ENCODE results near the gene CDK5RAP3. TPM values are rescaled to one million over a fixed set of nuclear protein-coding genes. Genes with fewer than 3 reads are reported as not detected.

CDK5RAP3 gene
- total and polyA plus RNA-seq, 2 of the 13 experiments (the other 11 are each of a cell fraction or from before 2014, with no cell fraction given): 128 to 154 TPM

DNA sequence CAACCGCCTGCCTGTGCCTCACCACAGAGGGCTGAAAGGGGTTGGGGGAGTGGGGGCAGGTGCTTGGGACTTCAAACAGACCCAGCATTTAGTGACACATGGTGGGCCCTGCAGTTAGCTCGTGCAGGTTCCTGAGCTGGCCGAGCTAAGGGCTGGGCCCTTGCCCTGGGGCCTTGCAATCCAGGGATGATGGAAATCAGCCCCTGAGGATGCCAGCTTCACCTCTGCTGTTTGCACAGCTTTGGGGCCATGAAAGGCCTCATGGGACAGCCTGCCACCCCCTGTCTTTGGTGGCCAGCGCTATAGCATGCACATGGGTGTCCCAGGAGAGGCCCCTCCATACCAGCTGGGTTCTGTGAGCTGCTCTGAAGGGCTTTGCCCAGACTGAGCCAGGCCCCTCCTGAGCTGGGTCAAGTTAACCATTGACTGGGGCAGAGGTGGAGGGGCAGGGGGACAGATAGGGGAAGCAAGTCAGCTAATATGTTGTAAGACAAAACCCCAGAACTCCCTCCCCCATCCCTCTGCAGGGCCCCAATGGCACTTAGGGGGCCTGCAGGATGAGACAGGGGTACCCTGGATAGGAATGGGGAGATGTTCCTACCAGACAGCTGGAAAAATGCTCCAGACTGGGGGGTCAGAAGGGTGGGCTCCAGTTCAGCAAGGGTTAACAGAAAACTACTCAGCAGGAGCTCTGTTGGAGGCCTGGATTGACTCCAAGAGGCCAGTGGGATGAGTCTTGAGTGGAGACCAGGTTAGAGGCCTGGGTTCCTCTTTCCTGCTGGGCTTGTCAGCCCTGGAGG, 13.9 kb upstream of the CDK5RAP3 start (continued):
- TF ChIP-seq, protein P1, sequence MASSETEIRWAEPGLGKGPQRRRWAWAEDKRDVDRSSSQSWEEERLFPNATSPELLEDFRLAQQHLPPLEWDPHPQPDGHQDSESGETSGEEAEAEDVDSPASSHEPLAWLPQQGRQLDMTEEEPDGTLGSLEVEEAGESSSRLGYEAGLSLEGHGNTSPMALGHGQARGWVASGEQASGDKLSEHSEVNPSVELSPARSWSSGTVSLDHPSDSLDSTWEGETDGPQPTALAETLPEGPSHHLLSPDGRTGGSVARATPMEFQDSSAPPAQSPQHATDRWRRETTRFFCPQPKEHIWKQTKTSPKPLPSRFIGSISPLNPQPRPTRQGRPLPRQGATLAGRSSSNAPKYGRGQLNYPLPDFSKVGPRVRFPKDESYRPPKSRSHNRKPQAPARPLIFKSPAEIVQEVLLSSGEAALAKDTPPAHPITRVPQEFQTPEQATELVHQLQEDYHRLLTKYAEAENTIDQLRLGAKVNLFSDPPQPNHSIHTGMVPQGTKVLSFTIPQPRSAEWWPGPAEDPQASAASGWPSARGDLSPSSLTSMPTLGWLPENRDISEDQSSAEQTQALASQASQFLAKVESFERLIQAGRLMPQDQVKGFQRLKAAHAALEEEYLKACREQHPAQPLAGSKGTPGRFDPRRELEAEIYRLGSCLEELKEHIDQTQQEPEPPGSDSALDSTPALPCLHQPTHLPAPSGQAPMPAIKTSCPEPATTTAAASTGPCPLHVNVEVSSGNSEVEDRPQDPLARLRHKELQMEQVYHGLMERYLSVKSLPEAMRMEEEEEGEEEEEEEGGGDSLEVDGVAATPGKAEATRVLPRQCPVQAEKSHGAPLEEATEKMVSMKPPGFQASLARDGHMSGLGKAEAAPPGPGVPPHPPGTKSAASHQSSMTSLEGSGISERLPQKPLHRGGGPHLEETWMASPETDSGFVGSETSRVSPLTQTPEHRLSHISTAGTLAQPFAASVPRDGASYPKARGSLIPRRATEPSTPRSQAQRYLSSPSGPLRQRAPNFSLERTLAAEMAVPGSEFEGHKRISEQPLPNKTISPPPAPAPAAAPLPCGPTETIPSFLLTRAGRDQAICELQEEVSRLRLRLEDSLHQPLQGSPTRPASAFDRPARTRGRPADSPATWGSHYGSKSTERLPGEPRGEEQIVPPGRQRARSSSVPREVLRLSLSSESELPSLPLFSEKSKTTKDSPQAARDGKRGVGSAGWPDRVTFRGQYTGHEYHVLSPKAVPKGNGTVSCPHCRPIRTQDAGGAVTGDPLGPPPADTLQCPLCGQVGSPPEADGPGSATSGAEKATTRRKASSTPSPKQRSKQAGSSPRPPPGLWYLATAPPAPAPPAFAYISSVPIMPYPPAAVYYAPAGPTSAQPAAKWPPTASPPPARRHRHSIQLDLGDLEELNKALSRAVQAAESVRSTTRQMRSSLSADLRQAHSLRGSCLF (CRISPR knock-in tag; IDR thresholded peaks at IDR 0.05; ENCODE audit: borderline replicate concordance): no peak
- TF ChIP-seq ZNF317 (CRISPR knock-in tag; IDR thresholded peaks at IDR 0.05): 0 out of 2 replicates have a peak, but pooled peaks have one; percentile 60
- TF ChIP-seq ZNF343 (CRISPR knock-in tag; IDR thresholded peaks at IDR 0.05): no peak
- TF ChIP-seq, protein P2, sequence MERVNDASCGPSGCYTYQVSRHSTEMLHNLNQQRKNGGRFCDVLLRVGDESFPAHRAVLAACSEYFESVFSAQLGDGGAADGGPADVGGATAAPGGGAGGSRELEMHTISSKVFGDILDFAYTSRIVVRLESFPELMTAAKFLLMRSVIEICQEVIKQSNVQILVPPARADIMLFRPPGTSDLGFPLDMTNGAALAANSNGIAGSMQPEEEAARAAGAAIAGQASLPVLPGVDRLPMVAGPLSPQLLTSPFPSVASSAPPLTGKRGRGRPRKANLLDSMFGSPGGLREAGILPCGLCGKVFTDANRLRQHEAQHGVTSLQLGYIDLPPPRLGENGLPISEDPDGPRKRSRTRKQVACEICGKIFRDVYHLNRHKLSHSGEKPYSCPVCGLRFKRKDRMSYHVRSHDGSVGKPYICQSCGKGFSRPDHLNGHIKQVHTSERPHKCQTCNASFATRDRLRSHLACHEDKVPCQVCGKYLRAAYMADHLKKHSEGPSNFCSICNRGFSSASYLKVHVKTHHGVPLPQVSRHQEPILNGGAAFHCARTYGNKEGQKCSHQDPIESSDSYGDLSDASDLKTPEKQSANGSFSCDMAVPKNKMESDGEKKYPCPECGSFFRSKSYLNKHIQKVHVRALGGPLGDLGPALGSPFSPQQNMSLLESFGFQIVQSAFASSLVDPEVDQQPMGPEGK (CRISPR knock-in tag; IDR thresholded peaks at IDR 0.05): peak; percentile 87
- TF ChIP-seq, protein P3, sequence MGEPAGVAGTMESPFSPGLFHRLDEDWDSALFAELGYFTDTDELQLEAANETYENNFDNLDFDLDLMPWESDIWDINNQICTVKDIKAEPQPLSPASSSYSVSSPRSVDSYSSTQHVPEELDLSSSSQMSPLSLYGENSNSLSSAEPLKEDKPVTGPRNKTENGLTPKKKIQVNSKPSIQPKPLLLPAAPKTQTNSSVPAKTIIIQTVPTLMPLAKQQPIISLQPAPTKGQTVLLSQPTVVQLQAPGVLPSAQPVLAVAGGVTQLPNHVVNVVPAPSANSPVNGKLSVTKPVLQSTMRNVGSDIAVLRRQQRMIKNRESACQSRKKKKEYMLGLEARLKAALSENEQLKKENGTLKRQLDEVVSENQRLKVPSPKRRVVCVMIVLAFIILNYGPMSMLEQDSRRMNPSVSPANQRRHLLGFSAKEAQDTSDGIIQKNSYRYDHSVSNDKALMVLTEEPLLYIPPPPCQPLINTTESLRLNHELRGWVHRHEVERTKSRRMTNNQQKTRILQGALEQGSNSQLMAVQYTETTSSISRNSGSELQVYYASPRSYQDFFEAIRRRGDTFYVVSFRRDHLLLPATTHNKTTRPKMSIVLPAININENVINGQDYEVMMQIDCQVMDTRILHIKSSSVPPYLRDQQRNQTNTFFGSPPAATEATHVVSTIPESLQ (CRISPR knock-in tag; conservative IDR thresholded peaks at IDR 0.05): no peak
- no peak for TF ChIP-seq REXO4 (CRISPR knock-in tag; IDR thresholded peaks at IDR 0.05; ENCODE audit: borderline replicate concordance)
- no peak for TF ChIP-seq CENPX (CRISPR knock-in tag; IDR thresholded peaks at IDR 0.05)
- TF ChIP-seq, protein P4, sequence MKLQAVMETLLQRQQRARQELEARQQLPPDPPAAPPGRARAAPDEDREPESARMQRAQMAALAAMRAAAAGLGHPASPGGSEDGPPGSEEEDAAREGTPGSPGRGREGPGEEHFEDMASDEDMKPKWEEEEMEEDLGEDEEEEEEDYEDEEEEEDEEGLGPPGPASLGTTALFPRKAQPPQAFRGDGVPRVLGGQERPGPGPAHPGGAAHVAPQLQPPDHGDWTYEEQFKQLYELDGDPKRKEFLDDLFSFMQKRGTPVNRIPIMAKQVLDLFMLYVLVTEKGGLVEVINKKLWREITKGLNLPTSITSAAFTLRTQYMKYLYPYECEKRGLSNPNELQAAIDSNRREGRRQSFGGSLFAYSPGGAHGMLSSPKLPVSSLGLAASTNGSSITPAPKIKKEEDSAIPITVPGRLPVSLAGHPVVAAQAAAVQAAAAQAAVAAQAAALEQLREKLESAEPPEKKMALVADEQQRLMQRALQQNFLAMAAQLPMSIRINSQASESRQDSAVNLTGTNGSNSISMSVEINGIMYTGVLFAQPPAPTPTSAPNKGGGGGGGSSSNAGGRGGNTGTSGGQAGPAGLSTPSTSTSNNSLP (IDR thresholded peaks at IDR 0.05; ENCODE audit: low read depth, low read length): no peak
- TF ChIP-seq XBP1 (CRISPR knock-in tag; IDR thresholded peaks at IDR 0.05): no peak
- TF ChIP-seq FOXA3 (CRISPR knock-in tag; IDR thresholded peaks at IDR 0.05): no peak
- peak; percentile 41; the same call in 1 of the 2 replicates for TF ChIP-seq ZNF556 (CRISPR knock-in tag; IDR thresholded peaks at IDR 0.05; ENCODE audit: borderline replicate concordance)
- TF ChIP-seq, protein P5, sequence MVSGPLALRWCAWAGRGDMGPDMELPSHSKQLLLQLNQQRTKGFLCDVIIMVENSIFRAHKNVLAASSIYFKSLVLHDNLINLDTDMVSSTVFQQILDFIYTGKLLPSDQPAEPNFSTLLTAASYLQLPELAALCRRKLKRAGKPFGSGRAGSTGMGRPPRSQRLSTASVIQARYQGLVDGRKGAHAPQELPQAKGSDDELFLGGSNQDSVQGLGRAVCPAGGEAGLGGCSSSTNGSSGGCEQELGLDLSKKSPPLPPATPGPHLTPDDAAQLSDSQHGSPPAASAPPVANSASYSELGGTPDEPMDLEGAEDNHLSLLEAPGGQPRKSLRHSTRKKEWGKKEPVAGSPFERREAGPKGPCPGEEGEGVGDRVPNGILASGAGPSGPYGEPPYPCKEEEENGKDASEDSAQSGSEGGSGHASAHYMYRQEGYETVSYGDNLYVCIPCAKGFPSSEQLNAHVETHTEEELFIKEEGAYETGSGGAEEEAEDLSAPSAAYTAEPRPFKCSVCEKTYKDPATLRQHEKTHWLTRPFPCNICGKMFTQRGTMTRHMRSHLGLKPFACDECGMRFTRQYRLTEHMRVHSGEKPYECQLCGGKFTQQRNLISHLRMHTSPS (CRISPR knock-in tag; IDR thresholded peaks at IDR 0.05; ENCODE audit: low read depth): peak; percentile 77
- no peak for TF ChIP-seq KLF12 (CRISPR knock-in tag; IDR thresholded peaks at IDR 0.05; ENCODE audit: borderline replicate concordance)
- TF ChIP-seq, protein P6, sequence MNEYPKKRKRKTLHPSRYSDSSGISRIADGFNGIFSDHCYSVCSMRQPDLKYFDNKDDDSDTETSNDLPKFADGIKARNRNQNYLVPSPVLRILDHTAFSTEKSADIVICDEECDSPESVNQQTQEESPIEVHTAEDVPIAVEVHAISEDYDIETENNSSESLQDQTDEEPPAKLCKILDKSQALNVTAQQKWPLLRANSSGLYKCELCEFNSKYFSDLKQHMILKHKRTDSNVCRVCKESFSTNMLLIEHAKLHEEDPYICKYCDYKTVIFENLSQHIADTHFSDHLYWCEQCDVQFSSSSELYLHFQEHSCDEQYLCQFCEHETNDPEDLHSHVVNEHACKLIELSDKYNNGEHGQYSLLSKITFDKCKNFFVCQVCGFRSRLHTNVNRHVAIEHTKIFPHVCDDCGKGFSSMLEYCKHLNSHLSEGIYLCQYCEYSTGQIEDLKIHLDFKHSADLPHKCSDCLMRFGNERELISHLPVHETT (CRISPR knock-in tag; conservative IDR thresholded peaks at IDR 0.05): no peak
